Fibroblast of lung (primary cell): ENCODE data around the gene RRAD. TPM values are rescaled to one million over a fixed set of nuclear protein-coding genes. Genes with fewer than 3 reads are reported as not detected.
A peak's percentile ranks its signal among the peaks of the same experiment; 100 is the strongest.

ENCODE experiments used
- DNase-seq, 2 donors: peaks; one replicate each; pipeline versions ENCODE4 v3.0.0 to v3.0.0-alpha.2; 2010; ENCODE audit warnings: low read depth in 2 of 2
- H2AFZ ChIP-seq: 2 replicates; pipeline ENCODE4 v1.5.1; 2012; ENCODE audit warnings: low read length, control low read depth, inconsistent platforms
- H3K27ac ChIP-seq: 2 replicates; pipeline ENCODE4 v1.5.1; 2011; ENCODE audit warnings: low read length, control low read depth; ENCODE audit not compliant: insufficient read depth
- H3K27me3 ChIP-seq: 2 replicates; pipeline ENCODE4 v1.5.1; 2011; ENCODE audit warnings: mild to moderate bottlenecking, low read length; ENCODE audit not compliant: control insufficient read depth, insufficient read depth
- H3K36me3 ChIP-seq: 2 replicates; pipeline ENCODE4 v1.5.1; 2011; ENCODE audit warnings: low read length; ENCODE audit not compliant: control insufficient read depth, insufficient read depth
- H3K4me1 ChIP-seq: 2 replicates; pipeline ENCODE4 v1.5.1; 2011; ENCODE audit warnings: low read length; ENCODE audit not compliant: control insufficient read depth, insufficient read depth; ENCODE audit errors: extremely low read depth
- H3K4me2 ChIP-seq: 2 replicates; pipeline ENCODE4 v1.5.1; 2011; ENCODE audit warnings: low read length, control low read depth; ENCODE audit not compliant: insufficient read depth; ENCODE audit errors: extremely low read depth
- H3K4me3 ChIP-seq, 4 experiments: fragments of 200-600 bp in 1 of 4; sonication (generic) in 1 of 4; replicated peaks in 1 of 4; 2 replicates each; pipeline ENCODE4 v1.5.1; 2011 to 2016; ENCODE audit warnings: low read length in 4 of 4, low read depth in 3 of 4, mild to moderate bottlenecking in 3 of 4, control low read depth in 2 of 4, inconsistent platforms in 1 of 4, mixed read lengths in 1 of 4; ENCODE audit not compliant: insufficient read depth in 1 of 4; ENCODE audit errors: control extremely low read depth in 1 of 4
- H3K79me2 ChIP-seq: 2 replicates; pipeline ENCODE4 v1.5.1; 2012; ENCODE audit warnings: mild to moderate bottlenecking, low read length, inconsistent platforms; ENCODE audit not compliant: control insufficient read depth, insufficient read depth
- H3K9ac ChIP-seq: 2 replicates; pipeline ENCODE4 v1.5.1; 2011; ENCODE audit warnings: mild to moderate bottlenecking, low read length, control low read depth; ENCODE audit not compliant: insufficient read depth
- H3K9me3 ChIP-seq: 2 replicates; pipeline ENCODE4 v1.5.1; 2012; ENCODE audit warnings: low read depth, low read length; ENCODE audit not compliant: control insufficient read depth, insufficient read depth
- H4K20me1 ChIP-seq: 2 replicates; pipeline ENCODE4 v1.5.1; 2011; ENCODE audit warnings: low read length; ENCODE audit not compliant: control insufficient read depth, insufficient read depth; ENCODE audit errors: extremely low read depth
- CTCF ChIP-seq, 2 donors: IDR thresholded peaks in 1 of 2; conservative IDR thresholded peaks in 1 of 2; 1 replicate in 1 of 2; 2 replicates in 1 of 2; pipeline ENCODE4 v1.5.1; 2011 to 2012; ENCODE audit warnings: low read length in 2 of 2, control low read depth in 1 of 2, inconsistent platforms in 1 of 2, low read depth in 1 of 2, mild to moderate bottlenecking in 1 of 2
- EZH2 ChIP-seq: IDR thresholded peaks from 2 replicates; pipeline ENCODE4 v1.5.1; 2012; ENCODE audit warnings: low read length, control low read depth, mild to moderate bottlenecking; ENCODE audit errors: missing control alignments
- polyA plus RNA-seq, 2 donors: library from polyadenylated mRNA; depleted of rRNA in 1 of 2; stranded (reverse) in 1 of 2; unstranded in 1 of 2; fragments of >200 nt; gene quantifications; 2 replicates each; pipeline ENCODE4 v1.2.1, GENCODE V29; 2011 to 2012; ENCODE audit warnings: missing spikeins in 1 of 2
- total RNA-seq: library from RNA; depleted of rRNA; stranded (reverse); fragments of >200 nt; gene quantifications from 2 replicates; pipeline ENCODE4 v1.2.1, GENCODE V29; 2014

RRAD gene
- total and polyA plus RNA-seq, 2 donors (not counting 1 experiment from before 2014, with no cell fraction given), result 11.6 to 83.7 TPM

- peak overlapping the region in 3 of 4 experiments; percentile 4 to 85 (median 66) for H3K4me3 ChIP-seq
- no peak for DNase-seq
- peak overlapping the region; percentile 86 for H3K4me2 ChIP-seq
These were observed 43.8 kb downstream of the RRAD start for GRCh38 chr16:66881560-66881959.

GRCh38 chr16:66881014-66881417 lies 44.3 kb downstream of the RRAD start:
- Histone ChIP-seq H3K4me2 (peak overlapping the region; percentile 86), H3K79me2 (peaks cover 6% of the 10 kb centered on the region), H3K27ac (peak overlapping the region; percentile 84), H3K4me3 (peak overlapping the region; percentile 66 to 96 (median 88)), H3K36me3 (peaks cover 10% of the 10 kb centered on the region), H3K9ac (peak overlapping the region; percentile 82), H3K27me3 (no peaks in the 10 kb centered on the region), H3K9me3 (no peaks in the 10 kb centered on the region), H2AFZ (peak overlapping the region; percentile 99), H3K4me1 (no peaks in the 10 kb centered on the region), H4K20me1 (no peaks in the 10 kb centered on the region)
- TF ChIP-seq CTCF (conservative IDR thresholded peaks at IDR 0.05 in 1 of 2, IDR thresholded peaks at IDR 0.05 in 1 of 2; ENCODE audit: low read depth in 1 of 2, low read length in 2 of 2) (no peak), EZH2 (no peak)
- peak in 1 of 2 donors; percentile 12 for DNase-seq

More at GRCh38 chr16:66881560-66881959, 43.8 kb downstream of the RRAD start:
- Histone ChIP-seq H2AFZ (no peak overlapping the region), H3K79me2 (peaks cover 6% of the 10 kb centered on the region), H3K36me3 (peaks cover 12% of the 10 kb centered on the region), H3K27me3 (no peaks in the 10 kb centered on the region), H3K27ac (no peak overlapping the region), H3K4me1 (no peaks in the 10 kb centered on the region), H4K20me1 (no peaks in the 10 kb centered on the region), H3K9ac (no peak overlapping the region), H3K9me3 (no peaks in the 10 kb centered on the region)
- TF ChIP-seq EZH2 (no peak), CTCF (conservative IDR thresholded peaks at IDR 0.05 in 1 of 2, IDR thresholded peaks at IDR 0.05 in 1 of 2; ENCODE audit: low read depth in 1 of 2, low read length in 2 of 2) (no peak)

- H3K27ac ChIP-seq, result peak within 1 kb of the TSS; percentile 84
- no peaks in the 10 kb centered on the region for H4K20me1 ChIP-seq
- H2AFZ ChIP-seq, result peak within 1 kb of the TSS; percentile 99
- H3K4me1 ChIP-seq, result no peaks in the 10 kb centered on the region
- peak; percentile 90 to 95 for DNase-seq
- peaks cover 8% of the 10 kb centered on the region for H3K36me3 ChIP-seq
- no peaks in the 10 kb centered on the region for H3K27me3 ChIP-seq
- H3K9ac ChIP-seq, result peak within 1 kb of the TSS; percentile 82
- peak within 1 kb of the TSS; percentile 66 to 96 (median 88) for H3K4me3 ChIP-seq
- H3K4me2 ChIP-seq, result peak within 1 kb of the TSS; percentile 86
- peaks cover 6% of the 10 kb centered on the region for H3K79me2 ChIP-seq
- no peak for TF ChIP-seq EZH2
- TF ChIP-seq CTCF (conservative IDR thresholded peaks at IDR 0.05 in 1 of 2, IDR thresholded peaks at IDR 0.05 in 1 of 2; ENCODE audit: low read depth in 1 of 2, low read length in 2 of 2), result no peak
- H3K9me3 ChIP-seq, result no peaks in the 10 kb centered on the region
These were observed 44.9 kb downstream of the RRAD start, which contains the start of gene PDP2 for GRCh38 chr16:66880288-66881013. Gene PDP2 (plus strand): TSS chr16:66880515. CDS start chr16:66884285, 3,770 bp downstream.
